Stimulated activated CD8-positive, alpha-beta memory T cell treated with anti-CD3 and anti-CD28 coated beads, Interleukin-4, amount 100 ng/mL, for 1 hour (primary cell): ENCODE data around the gene EXOSC7.

Experiments used
- DNase-seq, 2 donors: peaks; one replicate each; pipeline ENCODE4 v3.0.0-alpha.2; 2020; ENCODE audit warnings: low read depth in 2 of 2, low spot score in 1 of 2

EXOSC7 gene

GRCh38 chr3:44992555-44993470 is 16.8 kb downstream of the EXOSC7 start:
- DNase-seq = no peak

DNA sequence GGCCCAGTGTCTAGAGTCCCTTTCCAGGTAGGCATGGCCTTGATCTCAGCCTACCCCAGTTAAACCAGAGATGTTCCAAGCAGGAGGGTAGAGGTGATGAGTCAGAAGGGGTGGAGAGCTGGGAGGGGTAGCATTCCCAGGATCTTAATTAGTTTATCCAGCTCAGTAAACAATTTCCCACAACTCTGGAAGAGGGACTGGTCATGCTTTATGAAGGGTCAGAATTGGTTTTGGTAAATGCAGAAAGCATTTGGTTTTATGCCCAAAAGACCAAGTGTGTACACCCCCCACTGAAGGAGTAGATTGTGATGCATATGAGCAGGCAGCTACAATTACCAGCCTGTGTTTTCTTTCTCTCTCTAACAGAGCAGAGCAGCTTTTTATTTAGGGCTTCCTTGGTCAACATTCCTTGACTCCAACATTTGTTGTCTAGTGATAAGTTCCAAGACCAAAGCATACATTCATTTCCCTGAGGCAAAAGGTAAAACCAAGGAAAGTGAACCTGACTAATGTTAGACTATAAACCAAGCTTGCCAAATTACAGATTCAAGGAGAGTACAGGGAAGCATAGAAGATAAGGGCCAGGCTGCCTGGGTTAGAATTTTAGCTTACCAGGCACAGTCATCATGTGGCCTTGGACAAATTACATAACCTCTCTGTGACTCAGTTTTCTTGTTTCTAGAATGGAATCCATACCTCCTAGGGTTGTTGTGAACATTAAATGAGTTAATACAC is 17.6 kb downstream of the EXOSC7 start:
- no peak for DNase-seq

DNA sequence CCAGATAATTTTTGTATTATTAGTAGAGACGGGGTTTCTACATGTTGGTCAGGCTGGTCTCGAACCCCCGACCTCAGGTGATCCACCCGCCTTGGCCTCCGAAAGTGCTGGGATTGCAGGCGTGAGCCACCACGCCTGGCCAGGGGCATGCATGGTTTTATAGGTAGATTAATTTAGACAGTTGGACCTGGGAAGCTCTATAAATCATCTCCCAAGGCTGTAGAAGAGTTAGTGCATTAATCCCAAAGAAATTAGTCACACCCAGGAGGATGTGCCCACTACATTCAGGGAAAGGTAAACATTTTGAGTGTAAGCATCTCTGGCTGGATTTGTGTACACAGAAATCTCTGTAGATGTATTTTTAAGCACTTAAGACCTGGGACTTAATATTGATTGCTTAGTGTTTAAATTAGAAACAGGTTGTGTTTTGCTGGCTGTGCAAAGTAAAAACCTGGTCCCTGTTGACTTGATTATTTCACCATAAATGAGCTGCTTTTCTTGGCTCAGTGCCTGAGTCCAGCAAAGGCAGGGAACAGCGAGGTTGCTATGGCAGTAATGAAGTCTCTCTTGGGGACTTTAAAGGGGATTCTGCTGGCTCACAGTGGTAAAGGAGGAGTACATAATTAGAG is 19.2 kb downstream of the EXOSC7 start:
- DNase-seq = no peak

DNA sequence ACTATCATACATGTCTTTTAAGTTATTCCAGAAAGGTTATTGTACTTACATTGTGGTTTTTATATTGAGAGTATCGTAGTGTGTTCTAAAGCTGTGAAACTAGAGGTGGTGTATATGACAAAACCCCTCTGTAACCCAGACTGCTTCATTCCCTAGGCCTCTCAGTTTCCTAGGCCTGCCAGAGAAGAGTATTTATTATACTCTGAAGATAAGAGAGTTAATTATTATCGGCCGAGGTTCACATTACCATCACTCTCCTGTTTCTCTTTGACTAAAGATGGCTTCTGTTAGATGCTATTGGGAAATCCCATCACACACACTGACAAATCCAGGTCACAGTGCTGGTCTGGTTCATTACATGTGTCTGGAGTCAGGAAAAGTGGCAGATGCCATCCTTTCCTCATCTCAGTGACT is 20.5 kb downstream of the EXOSC7 start:
- DNase-seq = no peak

- no peak for DNase-seq
These were observed 23.7 kb downstream of the EXOSC7 start for GRCh38 chr3:44999782-45000181.

- DNase-seq = no peak
These were observed 24.8 kb downstream of the EXOSC7 start for GRCh38 chr3:45000823-45001222.

GRCh38 chr3:45001738-45002137 is 25.7 kb downstream of the EXOSC7 start:
- DNase-seq = no peak

- no peak for DNase-seq
These were observed 26.2 kb downstream of the EXOSC7 start for GRCh38 chr3:45002139-45002660.

GRCh38 chr3:45002720-45003119 is 26.7 kb downstream of the EXOSC7 start:
- no peak for DNase-seq

DNA sequence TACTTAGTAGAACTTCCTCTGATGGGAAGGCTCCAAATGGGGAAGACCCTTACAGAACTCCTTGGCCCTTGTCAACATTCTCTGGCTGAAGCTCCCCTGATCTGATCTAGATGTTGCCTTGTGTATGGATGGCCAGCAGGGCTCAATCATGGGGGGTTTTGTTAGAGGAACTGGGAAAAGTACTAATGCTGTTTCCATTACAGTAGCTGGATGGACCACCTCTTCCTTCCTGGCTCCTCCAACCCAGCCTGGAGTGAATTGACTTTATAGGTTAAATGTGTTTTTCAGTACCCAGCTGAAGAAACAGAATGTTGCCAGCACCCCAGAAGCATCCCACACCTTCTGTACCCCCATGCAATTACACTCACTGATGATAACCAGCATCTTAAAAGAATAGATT is 27.4 kb downstream of the EXOSC7 start:
- no peak for DNase-seq

DNA sequence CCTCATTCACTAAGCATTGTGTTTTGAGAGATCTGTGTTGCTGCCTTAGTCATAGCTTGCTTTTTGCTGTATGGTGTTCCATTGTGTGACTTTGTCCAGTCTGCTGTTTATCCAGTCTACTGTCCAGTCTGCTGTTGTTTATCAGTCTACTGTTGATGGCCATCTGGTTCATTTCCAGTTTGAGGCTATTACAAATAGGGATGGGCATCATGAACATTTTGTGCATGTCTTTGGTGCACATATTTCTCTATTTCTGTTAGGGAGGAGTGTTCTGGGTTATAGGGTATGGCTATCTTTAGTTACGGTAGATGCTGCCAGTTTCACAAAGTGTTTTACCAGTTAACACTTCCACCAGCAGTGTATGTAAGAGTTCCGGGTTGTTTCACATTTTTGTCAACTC is 27.8 kb downstream of the EXOSC7 start:
- DNase-seq = no peak

DNA sequence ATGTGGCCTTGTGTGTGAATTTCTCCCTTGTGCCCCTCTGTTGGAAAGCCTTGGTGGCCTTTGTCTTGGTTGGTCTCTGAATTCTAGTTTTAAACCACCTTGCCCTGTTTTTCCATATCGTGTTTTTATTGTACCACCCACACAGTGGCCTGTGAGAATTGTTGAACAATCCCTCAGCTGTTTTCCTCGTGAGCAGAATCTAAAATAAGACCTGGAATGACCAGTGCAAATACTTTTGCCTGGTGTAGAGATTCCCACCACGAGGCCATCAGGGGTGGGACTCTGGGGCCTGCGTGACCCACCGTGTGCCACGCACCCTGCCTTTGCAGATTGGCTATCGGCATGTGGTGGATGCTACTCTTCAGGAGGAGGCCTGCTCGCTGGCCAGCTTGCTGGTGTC is 31.0 kb downstream of the EXOSC7 start:
- DNase-seq = no peak

- DNase-seq = no peak
These were observed 32.1 kb downstream of the EXOSC7 start for GRCh38 chr3:45008117-45008516.

- no peak for DNase-seq
These were observed 33.8 kb downstream of the EXOSC7 start for GRCh38 chr3:45009868-45010267.

GRCh38 chr3:45010811-45011333 is 34.8 kb downstream of the EXOSC7 start:
- DNase-seq = no peak

DNA sequence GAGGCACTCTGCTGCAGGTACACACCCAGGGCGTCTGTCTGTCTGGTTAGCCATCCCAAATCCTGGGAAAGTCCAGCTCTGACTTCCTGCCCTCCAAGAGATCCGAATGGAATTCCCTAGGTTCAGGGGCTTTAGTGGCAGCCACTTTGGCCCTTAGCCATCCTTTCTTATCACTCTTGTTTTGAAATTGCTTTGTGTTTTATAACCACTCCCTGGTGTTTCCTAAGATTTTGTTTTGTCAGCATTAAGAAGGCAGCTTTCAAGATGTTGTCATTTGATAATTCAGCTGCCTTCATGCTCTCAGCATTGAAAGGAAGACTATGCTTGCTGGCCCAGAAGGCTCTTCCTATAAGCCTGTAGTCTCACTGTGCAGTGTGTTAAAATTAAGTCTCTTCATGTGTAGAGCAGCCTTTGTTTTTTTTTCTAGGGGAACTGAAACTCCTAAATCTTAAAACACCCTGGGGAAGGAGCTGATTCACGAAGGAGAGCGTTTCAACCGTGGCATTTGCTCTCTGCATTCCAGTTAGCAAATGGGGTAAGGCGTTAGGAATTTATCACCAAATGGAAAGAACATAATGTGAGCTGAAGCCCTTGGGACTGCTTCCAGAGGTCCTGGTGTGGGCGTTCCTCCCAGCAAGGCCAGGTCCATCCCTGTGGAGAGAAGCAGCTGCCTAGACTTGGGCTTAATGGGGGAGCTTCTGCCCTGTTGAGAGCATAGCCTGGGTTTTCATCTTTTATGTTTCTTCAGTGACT is 35.9 kb downstream of the EXOSC7 start:
- no peak for DNase-seq

GRCh38 chr3:45012577-45012976 is 36.5 kb downstream of the EXOSC7 start:
- DNase-seq = no peak

GRCh38 chr3:45016916-45017315 is 40.9 kb downstream of the EXOSC7 start:
- DNase-seq = no peak

GRCh38 chr3:45017821-45018220 is 41.8 kb downstream of the EXOSC7 start:
- DNase-seq = no peak

DNA sequence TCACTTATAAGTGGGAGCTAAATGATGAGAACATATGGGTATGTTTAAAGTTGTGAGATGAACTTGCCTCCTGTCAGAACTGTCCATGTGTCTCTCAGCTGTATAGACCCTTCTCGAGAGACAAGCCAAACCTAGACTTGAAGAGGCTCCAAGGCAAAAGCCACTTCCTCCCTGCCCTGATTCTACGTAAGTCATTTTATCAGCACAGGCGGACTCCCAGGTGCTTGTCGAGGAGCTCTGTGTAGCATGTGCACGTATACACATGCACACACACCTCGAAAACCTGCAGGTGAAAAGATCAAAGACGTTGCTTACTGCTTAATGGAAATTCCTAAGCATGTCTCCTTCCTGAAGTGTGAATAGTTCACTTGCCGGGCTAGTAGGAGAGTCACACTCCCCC is 44.5 kb downstream of the EXOSC7 start:
- DNase-seq = no peak
